Thyroid gland (tissue), 4 donors: ENCODE data around the gene KLHDC10.

ENCODE experiments used
- CTCF ChIP-seq, 6 experiments: fragments of 200-600 bp in 3 of 6; fragments of 450-650 bp in 3 of 6; sonication (generic) in 3 of 6; IDR thresholded peaks; one replicate each; pipeline ENCODE4 v1.5.1; 2016 to 2019; ENCODE audit warnings: antibody characterized with exemption in 6 of 6, mild to moderate bottlenecking in 2 of 6, inconsistent platforms in 1 of 6, moderate library complexity in 1 of 6
- POLR2A ChIP-seq, 2 donors: fragments of 450-650 bp; IDR thresholded peaks; one replicate each; pipeline ENCODE4 v1.6.1; 2017; ENCODE audit warnings: antibody characterized with exemption in 2 of 2, mild to moderate bottlenecking in 2 of 2, moderate library complexity in 1 of 2

DNA sequence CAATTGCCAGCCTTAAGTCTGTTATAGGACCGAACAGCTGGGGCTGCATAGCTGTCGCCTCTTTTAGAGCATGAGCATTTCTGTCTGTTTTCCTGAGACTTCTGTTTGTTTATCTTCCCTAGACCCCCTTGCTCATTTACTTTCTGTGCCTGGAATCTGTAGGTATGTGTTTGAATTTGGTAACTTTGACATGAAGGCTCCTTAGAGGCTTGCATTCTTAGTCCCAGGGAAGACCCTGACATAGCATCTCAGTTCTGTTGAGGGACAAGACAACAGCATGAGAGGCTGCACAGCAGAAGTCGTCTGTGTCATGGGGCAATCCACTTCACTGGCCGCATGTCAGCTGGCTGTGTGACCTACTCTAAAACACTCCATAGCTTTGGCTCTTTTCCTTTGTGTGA, 58.7 kb downstream of the KLHDC10 start:
- no peak for TF ChIP-seq CTCF (IDR thresholded peaks at IDR 0.05)
- no peak for TF ChIP-seq POLR2A (IDR thresholded peaks at IDR 0.05)
